PC-3 (cell line): ENCODE data around the gene LUM.

Source experiments
- CTCF ChIP-seq: fragments of 300-600 bp; sonication (generic); conservative IDR thresholded peaks from 2 replicates; pipeline ENCODE4 v1.5.1; 2017; ENCODE audit warnings: antibody characterized with exemption, low read depth, mild to moderate bottlenecking, low read length
- EZH2phosphoT487 ChIP-seq: fragments of 300-600 bp; sonication (generic); IDR thresholded peaks from 2 replicates; pipeline ENCODE4 v1.6.1; 2018; ENCODE audit warnings: mild to moderate bottlenecking, antibody characterized with exemption, low read length, borderline replicate concordance

DNA sequence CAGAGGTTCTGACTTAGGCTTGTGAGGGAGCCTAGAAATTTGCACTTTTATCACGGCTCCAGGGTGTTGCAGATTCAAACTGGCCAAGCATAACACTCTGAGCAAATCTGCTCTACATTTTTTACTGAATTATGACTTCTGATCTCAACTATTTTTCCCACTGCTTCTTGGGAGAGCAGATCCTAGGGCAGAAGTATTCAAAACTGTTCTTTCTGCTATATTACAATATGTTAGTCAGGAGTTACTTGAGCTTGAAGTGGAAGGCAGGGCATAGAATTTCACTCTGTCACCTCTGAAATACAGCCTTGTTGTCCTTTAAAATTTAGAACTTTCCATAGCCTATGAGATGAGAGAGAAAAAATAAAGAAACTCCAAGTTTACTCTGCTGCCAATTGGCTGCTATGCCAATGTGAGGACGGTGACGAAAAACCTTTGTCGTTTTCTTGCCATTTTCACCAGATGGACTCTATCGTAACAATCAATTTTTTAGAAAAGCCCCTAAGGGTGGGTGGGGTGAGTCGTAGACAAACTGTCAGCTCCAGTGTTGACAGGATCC lies 37.1 kb downstream of the LUM start:
- no peak for TF ChIP-seq EZH2phosphoT487
- no peak for TF ChIP-seq CTCF
